ENCODE measurements around the gene AKAP6.

AKAP6 gene

GRCh38 chr14:32710731-32711680, 381.9 kb downstream of the AKAP6 start:
- FAIRE-seq (no peak), DNase-seq (ENCODE audit: insufficient read length) (no peak)
- TF ChIP-seq POLR2AphosphoS5 (IDR thresholded peaks at IDR 0.05; ENCODE audit: low read depth, low read length): no peak
- TF ChIP-seq POLR2A (IDR thresholded peaks at IDR 0.05; ENCODE audit: low read depth, low read length): no peak
- TF ChIP-seq TAF1 (IDR thresholded peaks at IDR 0.05; ENCODE audit: borderline replicate concordance, low read depth, low read length): no peak

GRCh38 chr14:32713856-32714255, 384.8 kb downstream of the AKAP6 start:
- TF ChIP-seq POLR2AphosphoS5 (IDR thresholded peaks at IDR 0.05; ENCODE audit: low read depth, low read length): no peak
- TF ChIP-seq POLR2A (IDR thresholded peaks at IDR 0.05; ENCODE audit: low read depth, low read length): no peak
- TF ChIP-seq TAF1 (IDR thresholded peaks at IDR 0.05; ENCODE audit: borderline replicate concordance, low read depth, low read length): no peak
- DNase-seq (ENCODE audit: insufficient read length): no peak
- no peak for FAIRE-seq

- FAIRE-seq (no peak), DNase-seq (ENCODE audit: insufficient read length) (no peak)
- TF ChIP-seq POLR2AphosphoS5 (IDR thresholded peaks at IDR 0.05; ENCODE audit: low read depth, low read length) (no peak), POLR2A (IDR thresholded peaks at IDR 0.05; ENCODE audit: low read depth, low read length) (no peak), TAF1 (IDR thresholded peaks at IDR 0.05; ENCODE audit: borderline replicate concordance, low read depth, low read length) (no peak)
Observed at GRCh38 chr14:32719601-32720000, 390.5 kb downstream of the AKAP6 start.

- no peak for TF ChIP-seq POLR2AphosphoS5 (IDR thresholded peaks at IDR 0.05; ENCODE audit: low read depth, low read length)
- no peak for TF ChIP-seq POLR2A (IDR thresholded peaks at IDR 0.05; ENCODE audit: low read depth, low read length)
- no peak for TF ChIP-seq TAF1 (IDR thresholded peaks at IDR 0.05; ENCODE audit: borderline replicate concordance, low read depth, low read length)
- FAIRE-seq (no peak), DNase-seq (ENCODE audit: insufficient read length) (no peak)
Observed at GRCh38 chr14:32720927-32721326, 391.8 kb downstream of the AKAP6 start.

GRCh38 chr14:32722631-32723183, 393.6 kb downstream of the AKAP6 start:
- no peak for FAIRE-seq

GRCh38 chr14:32724867-32725471, 395.9 kb downstream of the AKAP6 start:
- DNase-seq (ENCODE audit: insufficient read length): no peak
- FAIRE-seq: no peak
- TF ChIP-seq TAF1 (IDR thresholded peaks at IDR 0.05; ENCODE audit: borderline replicate concordance, low read depth, low read length) (no peak), POLR2A (IDR thresholded peaks at IDR 0.05; ENCODE audit: low read depth, low read length) (no peak), POLR2AphosphoS5 (IDR thresholded peaks at IDR 0.05; ENCODE audit: low read depth, low read length) (no peak)

More at GRCh38 chr14:32722631-32723183, 393.6 kb downstream of the AKAP6 start:
- DNase-seq (ENCODE audit: insufficient read length): no peak
- TF ChIP-seq POLR2A (IDR thresholded peaks at IDR 0.05; ENCODE audit: low read depth, low read length) (no peak), POLR2AphosphoS5 (IDR thresholded peaks at IDR 0.05; ENCODE audit: low read depth, low read length) (no peak), TAF1 (IDR thresholded peaks at IDR 0.05; ENCODE audit: borderline replicate concordance, low read depth, low read length) (no peak)

GRCh38 chr14:32726516-32726915, 397.4 kb downstream of the AKAP6 start:
- DNase-seq (ENCODE audit: insufficient read length) (no peak), FAIRE-seq (no peak)
- TF ChIP-seq POLR2A (IDR thresholded peaks at IDR 0.05; ENCODE audit: low read depth, low read length) (no peak), POLR2AphosphoS5 (IDR thresholded peaks at IDR 0.05; ENCODE audit: low read depth, low read length) (no peak), TAF1 (IDR thresholded peaks at IDR 0.05; ENCODE audit: borderline replicate concordance, low read depth, low read length) (no peak)

- TF ChIP-seq POLR2AphosphoS5 (IDR thresholded peaks at IDR 0.05; ENCODE audit: low read depth, low read length) (no peak), POLR2A (IDR thresholded peaks at IDR 0.05; ENCODE audit: low read depth, low read length) (no peak), TAF1 (IDR thresholded peaks at IDR 0.05; ENCODE audit: borderline replicate concordance, low read depth, low read length) (no peak)
- DNase-seq (ENCODE audit: insufficient read length): no peak
- FAIRE-seq: no peak
Observed at GRCh38 chr14:32727832-32728231, 398.7 kb downstream of the AKAP6 start.

- FAIRE-seq (no peak), DNase-seq (ENCODE audit: insufficient read length) (no peak)
- no peak for TF ChIP-seq POLR2AphosphoS5 (IDR thresholded peaks at IDR 0.05; ENCODE audit: low read depth, low read length)
- TF ChIP-seq TAF1 (IDR thresholded peaks at IDR 0.05; ENCODE audit: borderline replicate concordance, low read depth, low read length): no peak
- no peak for TF ChIP-seq POLR2A (IDR thresholded peaks at IDR 0.05; ENCODE audit: low read depth, low read length)
Observed at GRCh38 chr14:32728526-32728925, 399.4 kb downstream of the AKAP6 start.

GRCh38 chr14:32728976-32729375, 399.9 kb downstream of the AKAP6 start:
- FAIRE-seq (no peak), DNase-seq (ENCODE audit: insufficient read length) (no peak)
- TF ChIP-seq POLR2A (IDR thresholded peaks at IDR 0.05; ENCODE audit: low read depth, low read length) (no peak), TAF1 (IDR thresholded peaks at IDR 0.05; ENCODE audit: borderline replicate concordance, low read depth, low read length) (no peak)

- FAIRE-seq (no peak), DNase-seq (ENCODE audit: insufficient read length) (no peak)
- no peak for TF ChIP-seq TAF1 (IDR thresholded peaks at IDR 0.05; ENCODE audit: borderline replicate concordance, low read depth, low read length)
- TF ChIP-seq POLR2A (IDR thresholded peaks at IDR 0.05; ENCODE audit: low read depth, low read length): no peak
- no peak for TF ChIP-seq POLR2AphosphoS5 (IDR thresholded peaks at IDR 0.05; ENCODE audit: low read depth, low read length)
Observed at GRCh38 chr14:32731249-32731648, 402.2 kb downstream of the AKAP6 start.
